Measurements from ENCODE around the gene TTLL8.
"Not testable (repeated sequence)": the region's sequence is repeated elsewhere in the genome, so short reads cannot be mapped to it uniquely, and the experiment has no call there.

The TTLL8 gene

GRCh38 chr22:50058061-50058905 is at the start of gene TTLL8:
TTLL8 (minus strand) TSS chr22:50058298.
- DNase-seq: no peak

- no peak for DNase-seq
Observed at GRCh38 chr22:50107529-50107928, 49.4 kb upstream of the TTLL8 start.

- peak; percentile 49 for DNase-seq
Observed at GRCh38 chr22:50105208-50106100, 47.4 kb upstream of the TTLL8 start.

- no peak for DNase-seq
Observed at GRCh38 chr22:50104141-50104544, 46.0 kb upstream of the TTLL8 start.

GRCh38 chr22:50102946-50103345 is 44.8 kb upstream of the TTLL8 start:
- DNase-seq: no peak

GRCh38 chr22:50101870-50102565 is 43.9 kb upstream of the TTLL8 start:
- DNase-seq: no peak

GRCh38 chr22:50098052-50098451 is 40.0 kb upstream of the TTLL8 start:
- DNase-seq: no peak

GRCh38 chr22:50092342-50092741 is 34.2 kb upstream of the TTLL8 start:
- no peak for DNase-seq

GRCh38 chr22:50091092-50091768 is 33.1 kb upstream of the TTLL8 start:
- DNase-seq: no peak

- no peak for DNase-seq
Observed at GRCh38 chr22:50090412-50090714, 32.3 kb upstream of the TTLL8 start.

GRCh38 chr22:50089682-50090411 is 31.7 kb upstream of the TTLL8 start, which contains the start of gene MOV10L1:
MOV10L1 (plus strand) TSS chr22:50090006; CDS start chr22:50090089, 83 bp downstream.
- DNase-seq: no peak

- no peak for DNase-seq
Observed at GRCh38 chr22:50089231-50089630, 31.1 kb upstream of the TTLL8 start.

GRCh38 chr22:50088096-50088495 is 30.0 kb upstream of the TTLL8 start:
- no peak for DNase-seq

- DNase-seq: no peak
Observed at GRCh38 chr22:50087646-50088045, 29.5 kb upstream of the TTLL8 start.

GRCh38 chr22:50086975-50087374 is 28.9 kb upstream of the TTLL8 start:
- not testable (repeated sequence) for DNase-seq

- no peak for DNase-seq
Observed at GRCh38 chr22:50086526-50086925, 28.4 kb upstream of the TTLL8 start.

GRCh38 chr22:50085211-50085972 is 27.3 kb upstream of the TTLL8 start, which contains the start of gene MLC1:
MLC1 (minus strand) TSS chr22:50085426; CDS start chr22:50084902, 524 bp downstream.
- DNase-seq: peak; percentile 23

- DNase-seq: no peak
Observed at GRCh38 chr22:50084614-50085021, 26.5 kb upstream of the TTLL8 start.

GRCh38 chr22:50084080-50084477 is 26.0 kb upstream of the TTLL8 start:
- no peak for DNase-seq

GRCh38 chr22:50083462-50084079 is 25.5 kb upstream of the TTLL8 start:
- DNase-seq: no peak
